HG03432 (cell line): Measurements from ENCODE around the gene CXCR2.
"Not testable (repeated sequence)": the region's sequence is repeated elsewhere in the genome, so short reads cannot be mapped to it uniquely, and the experiment has no call there.

ENCODE experiments used
- ATAC-seq: cut with Tn5 transposase; IDR thresholded peaks from one replicate; pipeline ENCODE4 v1.9.1; 2021; ENCODE audit warnings: mild to moderate bottlenecking, moderate library complexity; ENCODE audit not compliant: unreplicated experiment

Gene CXCR2

DNA sequence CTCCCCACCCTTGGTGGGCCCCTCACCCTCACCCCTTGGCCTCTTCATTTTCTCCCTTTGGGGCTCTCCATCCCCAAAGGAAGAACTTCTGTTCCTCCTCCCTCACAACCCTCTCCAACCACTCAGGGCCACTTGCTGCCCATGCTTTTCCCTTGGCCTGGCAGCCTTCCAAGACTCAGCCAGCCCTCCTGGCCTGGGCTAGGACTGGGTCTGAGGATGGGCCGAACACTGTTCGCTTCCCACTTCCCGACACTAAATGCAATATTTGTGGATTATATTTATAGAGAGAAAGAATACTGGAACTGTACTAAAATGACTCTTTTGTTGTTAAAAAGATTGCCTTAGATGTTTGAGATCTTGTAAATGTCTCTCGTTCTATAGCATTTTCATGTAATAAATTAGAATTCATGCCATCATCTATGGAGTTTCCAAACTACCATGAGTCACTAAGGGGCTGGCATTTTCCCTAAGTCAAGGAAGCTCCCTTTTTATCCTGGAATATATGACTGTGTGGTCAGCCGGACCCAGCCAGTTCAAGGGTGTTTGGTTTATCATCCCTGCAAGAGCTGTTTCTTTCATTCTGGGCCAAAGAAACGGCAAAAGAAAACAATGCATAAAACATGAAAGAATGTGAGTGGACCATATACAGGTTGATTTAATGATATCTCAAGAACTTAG, 3.8 kb downstream of the CXCR2 start:
- no peak for ATAC-seq

DNA sequence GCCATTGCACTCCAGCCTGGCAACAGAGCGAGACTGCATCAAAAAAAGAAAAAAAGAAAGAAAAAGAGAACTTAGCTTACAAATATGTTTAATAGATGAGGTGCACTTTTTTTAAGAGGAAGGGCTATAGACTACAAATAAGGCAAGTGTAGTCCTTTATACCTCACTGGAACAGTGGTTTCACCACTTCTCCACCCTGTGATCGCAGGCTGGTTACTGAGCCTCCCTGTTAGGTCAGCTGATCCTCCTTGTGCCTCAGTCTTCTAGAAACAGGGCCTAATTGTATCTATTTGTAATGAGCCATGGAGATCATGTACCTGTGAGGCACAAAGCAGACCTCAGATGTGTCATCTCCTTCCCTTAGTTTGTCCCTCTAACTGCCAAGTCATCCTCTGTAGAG, 4.5 kb downstream of the CXCR2 start:
- no peak for ATAC-seq

DNA sequence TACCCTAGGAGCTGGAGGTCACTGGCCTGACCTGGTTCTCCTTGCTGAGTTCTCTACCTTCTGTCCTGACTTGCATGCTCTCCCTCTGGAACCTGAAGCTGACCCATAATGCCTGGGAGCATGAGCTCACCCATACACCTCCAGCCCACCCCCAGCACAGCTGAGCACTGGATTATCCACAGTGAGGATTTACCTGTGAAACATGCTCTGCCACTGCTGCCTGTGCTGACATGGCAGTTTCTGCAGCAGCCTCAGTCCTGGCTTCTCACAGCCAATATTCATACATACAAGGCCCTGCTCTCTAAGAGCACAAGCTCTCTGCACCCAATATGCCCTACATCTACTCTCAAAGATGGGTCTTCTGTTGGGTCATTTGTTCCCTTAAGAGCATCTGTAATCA, 5.0 kb downstream of the CXCR2 start:
- ATAC-seq: no peak

- ATAC-seq: no peak
These were observed 11.7 kb downstream of the CXCR2 start for GRCh38 chr2:218137514-218137913.

DNA sequence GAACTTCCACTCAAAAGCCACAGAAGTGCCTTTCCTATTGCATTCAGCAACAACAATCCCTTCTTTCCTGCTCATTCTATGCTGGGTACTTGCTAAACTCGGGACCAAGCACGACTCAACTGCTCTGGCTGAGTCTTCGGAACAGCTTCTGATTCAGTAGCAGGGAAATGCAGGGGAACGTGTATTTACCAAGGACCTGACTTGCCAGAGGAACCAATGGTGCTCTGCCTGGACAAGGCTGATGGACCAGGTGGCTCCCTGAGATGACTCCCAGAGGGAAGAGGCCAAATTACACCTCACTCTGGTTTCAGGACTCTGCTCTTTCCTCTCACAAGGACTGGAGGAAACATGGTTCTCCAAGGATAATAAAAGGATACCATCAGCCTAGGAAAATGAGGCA, 12.2 kb downstream of the CXCR2 start:
- ATAC-seq: no peak

DNA sequence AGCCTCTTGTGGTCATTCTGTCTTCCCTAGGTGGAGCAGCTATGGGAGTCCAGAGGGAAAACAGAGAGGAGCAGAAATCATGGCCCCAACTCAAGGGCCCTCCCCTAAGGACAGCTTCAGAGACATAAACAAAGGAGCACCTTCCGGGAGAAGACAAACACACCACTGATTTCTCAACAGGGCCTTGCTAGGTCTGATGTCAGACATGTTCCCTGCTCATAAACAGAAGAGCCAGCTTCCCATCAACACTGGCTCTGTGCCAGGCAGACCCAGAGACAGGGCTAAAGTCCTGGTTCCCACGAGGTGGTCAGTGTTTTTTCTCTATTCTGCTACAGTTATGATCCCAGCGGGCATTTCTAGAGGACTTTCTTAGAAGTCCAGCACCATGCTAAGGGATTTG, 19.3 kb downstream of the CXCR2 start:
- no peak for ATAC-seq

DNA sequence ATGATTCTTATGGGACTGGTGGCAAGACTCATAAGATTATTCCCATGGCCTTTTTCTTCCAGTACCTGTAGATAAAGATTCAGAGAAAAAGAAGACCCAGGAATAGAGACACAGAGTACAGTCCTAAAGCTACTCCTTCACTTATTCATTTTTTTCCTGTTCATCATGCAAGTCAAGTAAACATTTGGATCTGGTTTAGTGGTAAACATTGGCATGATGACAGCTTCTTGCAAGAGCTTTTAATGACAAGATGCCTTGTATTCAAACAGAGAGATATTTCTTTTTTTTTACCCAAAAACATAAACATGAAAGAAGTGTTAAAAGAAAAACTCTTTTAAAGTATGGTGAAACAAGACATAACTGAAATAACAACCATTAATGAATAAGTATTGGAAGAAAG, 20.2 kb downstream of the CXCR2 start:
- ATAC-seq: no peak

GRCh38 chr2:218149098-218149497, 23.3 kb downstream of the CXCR2 start:
- no peak for ATAC-seq

GRCh38 chr2:218149848-218150440, 24.1 kb downstream of the CXCR2 start:
- no peak for ATAC-seq

GRCh38 chr2:218152172-218152571, 26.3 kb downstream of the CXCR2 start:
- no peak for ATAC-seq

GRCh38 chr2:218152777-218153176, 26.9 kb downstream of the CXCR2 start:
- no peak for ATAC-seq

GRCh38 chr2:218155953-218156479, 30.2 kb downstream of the CXCR2 start:
- no peak for ATAC-seq

DNA sequence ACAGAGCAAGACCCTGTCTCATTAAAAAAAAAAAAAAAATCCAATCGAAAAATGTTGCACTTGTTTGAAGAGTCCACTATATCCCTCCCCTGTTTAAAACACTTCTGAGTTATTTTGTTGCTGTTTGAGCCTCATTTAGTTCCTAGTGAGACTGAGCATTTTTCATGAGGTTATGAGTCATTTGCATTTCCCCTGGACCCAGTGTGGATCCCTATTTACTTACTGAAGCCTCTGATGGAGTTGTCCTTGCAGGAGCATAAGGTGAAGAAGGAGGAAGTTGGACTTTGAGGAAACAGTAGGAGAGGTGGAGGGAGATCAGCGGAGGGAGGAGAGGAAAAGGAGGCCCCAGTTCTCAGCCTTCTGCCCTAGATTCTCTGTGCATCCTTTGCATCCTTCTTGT, 35.8 kb downstream of the CXCR2 start:
- ATAC-seq: no peak

DNA sequence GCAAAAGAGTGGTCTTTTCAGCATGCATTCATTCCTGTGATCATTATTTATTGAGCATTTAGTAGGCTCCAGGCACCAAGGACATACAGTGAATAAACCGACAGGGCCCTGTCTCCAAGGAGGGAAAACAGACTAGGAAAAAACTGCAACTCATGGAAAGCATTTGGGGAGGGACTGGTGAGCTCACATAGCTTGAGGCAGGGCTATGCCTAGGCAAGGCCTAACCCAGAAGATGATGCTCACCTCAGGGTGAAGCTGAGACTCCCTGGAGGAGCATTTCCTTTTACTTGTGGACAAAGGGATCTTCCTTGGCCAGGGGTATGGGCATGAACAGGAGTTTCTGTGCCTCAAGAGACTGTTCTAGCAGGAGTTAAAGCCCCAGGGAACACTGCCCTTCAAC, 37.0 kb downstream of the CXCR2 start:
- ATAC-seq: no peak

- ATAC-seq: no peak
These were observed 41.0 kb downstream of the CXCR2 start, which contains the start of gene CXCR1 for GRCh38 chr2:218166791-218167190. TSS of gene CXCR1 (minus strand) at chr2:218166962. CDS start at chr2:218165211, 1,751 bp downstream.

GRCh38 chr2:218168016-218168415, 42.2 kb downstream of the CXCR2 start:
- ATAC-seq: no peak

DNA sequence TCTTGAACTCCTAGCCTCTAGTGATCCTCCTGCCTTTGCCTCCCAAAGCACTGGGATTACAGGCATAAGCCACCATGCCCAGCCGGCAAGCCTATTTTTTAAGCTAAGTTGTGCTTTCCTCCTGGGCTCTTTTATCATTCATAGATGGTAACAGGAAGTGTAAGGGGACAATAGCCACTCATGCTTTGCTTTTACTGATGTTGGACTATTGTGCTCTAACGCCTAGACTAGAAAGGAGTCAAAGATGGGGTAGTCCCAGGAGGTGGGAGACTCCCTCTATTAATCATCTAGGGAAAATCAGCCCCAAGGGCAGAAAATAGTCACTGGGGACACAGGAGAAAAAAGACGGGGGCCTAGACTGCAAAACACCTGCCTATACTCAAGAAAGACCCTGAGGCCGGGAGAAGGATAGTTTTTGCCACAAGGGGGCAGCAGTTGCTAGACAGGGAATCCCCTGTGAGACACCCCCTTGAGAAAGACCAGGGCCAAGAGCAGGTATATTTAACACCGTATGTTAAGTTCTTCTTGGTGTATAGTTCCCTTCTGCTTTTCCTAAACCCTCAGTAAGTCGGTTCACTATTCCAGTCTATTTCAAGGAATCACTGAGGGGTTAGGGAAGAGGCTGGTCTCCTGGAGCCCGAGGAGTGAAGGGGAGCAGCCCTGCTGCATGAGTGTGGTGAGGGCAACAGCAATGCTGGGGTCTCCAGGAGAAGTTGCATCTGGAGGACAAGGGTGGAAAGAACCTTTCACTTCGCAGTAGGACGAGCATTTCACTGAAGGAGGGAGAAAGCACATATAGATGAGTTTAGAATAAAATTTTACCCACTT, 43.0 kb downstream of the CXCR2 start:
- ATAC-seq: peak; percentile 60

DNA sequence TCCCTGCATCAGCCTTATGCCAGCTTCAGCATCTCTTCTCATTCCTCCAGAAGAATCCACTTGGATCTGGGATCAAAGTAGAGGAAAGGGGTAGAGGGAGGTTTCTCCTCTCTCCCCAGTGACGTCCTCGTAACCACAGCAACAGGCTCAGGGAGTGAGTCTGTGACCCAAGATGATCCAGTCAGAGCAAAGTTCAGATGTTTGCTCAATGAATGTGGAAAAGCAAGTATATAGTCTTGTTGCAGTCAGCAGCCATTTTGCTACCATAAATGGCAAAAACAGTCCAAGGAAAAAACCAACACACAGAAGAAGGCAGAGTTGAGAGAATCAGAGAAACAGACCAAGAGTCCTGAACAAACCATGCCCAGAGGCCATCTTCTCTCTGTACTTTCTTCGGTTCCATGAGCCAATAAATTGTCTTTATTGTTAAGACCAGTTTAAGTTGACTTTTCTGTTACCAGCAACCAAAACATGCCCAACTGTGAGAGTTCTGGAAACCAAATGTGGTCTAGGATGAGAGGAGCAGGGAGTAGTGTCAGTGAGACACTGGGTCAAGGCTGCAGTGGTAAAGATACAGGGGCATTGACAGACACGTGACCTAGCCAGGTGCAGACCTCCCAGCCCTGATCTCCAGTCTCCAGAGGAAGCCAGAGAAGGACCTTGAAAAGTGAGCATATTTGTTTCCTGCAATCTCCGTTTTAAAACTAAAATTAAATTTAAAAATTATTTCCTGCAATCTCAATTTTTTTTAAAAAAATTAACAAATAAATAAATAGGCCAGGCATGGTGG, 44.1 kb downstream of the CXCR2 start:
- no peak for ATAC-seq

GRCh38 chr2:218171744-218172143, 45.9 kb downstream of the CXCR2 start:
- ATAC-seq: not testable (repeated sequence)

- ATAC-seq: no peak
These were observed 47.0 kb downstream of the CXCR2 start for GRCh38 chr2:218172845-218173244.

DNA sequence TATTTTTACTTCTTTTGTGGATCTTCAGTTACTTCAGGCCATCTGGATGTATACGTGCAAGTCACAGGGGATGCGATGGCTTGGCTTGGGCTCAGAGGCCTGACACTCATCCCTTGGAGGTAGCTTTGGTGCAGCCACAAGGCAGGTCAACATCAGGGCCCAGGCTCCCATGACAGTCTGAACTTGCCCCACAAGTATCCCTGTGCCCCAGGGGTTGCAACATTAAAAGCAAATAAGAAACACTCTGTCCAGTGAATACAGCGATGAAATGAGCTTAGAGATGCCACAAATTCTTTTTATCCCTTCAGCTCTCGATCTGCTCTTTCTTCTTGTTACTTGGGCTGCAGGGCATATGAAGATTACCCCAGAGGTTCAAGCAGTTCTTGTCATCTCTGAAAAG, 54.0 kb downstream of the CXCR2 start:
- no peak for ATAC-seq
